ENCODE measurements around the gene PDE9A.

The PDE9A gene

DNA sequence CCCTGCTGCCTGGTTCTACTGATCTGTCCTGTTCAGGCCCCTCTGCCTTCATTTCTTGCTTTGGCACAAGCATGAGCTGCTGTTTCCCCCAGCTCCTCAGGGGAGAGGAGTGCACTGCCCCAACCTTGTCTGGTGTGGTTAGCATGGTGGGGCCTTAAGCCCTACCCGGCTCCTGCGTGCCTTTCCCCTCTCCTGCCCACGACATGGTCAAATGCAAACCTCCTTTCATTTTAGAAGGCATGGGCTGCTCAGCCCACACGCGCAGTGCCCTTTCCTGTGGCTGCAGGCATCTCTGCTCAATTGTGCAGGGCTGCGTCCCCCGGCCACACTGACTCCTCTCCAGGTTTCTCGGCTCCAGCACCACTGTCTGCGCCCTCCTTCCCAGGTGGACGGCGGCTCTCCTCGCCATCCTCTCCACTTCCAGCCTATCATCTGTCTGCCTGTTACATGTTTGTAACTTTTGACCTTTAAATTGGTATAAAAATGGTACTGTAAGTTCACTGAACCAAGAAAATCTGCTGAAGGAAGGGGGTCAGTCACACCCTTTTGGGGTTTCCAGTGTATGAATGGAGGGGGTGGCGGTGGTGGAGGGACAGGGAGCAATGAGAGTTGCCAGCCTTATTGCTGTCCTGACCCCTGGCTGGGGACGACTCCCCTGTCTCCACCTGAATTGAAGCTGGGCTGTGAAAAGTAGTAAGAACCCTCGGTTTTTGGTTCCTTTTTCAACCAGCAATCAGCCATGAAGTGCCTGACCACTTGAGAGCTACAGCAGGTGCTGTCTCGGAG lies 5.1 kb downstream of the PDE9A start:
- DNase-seq, result no peak

DNA sequence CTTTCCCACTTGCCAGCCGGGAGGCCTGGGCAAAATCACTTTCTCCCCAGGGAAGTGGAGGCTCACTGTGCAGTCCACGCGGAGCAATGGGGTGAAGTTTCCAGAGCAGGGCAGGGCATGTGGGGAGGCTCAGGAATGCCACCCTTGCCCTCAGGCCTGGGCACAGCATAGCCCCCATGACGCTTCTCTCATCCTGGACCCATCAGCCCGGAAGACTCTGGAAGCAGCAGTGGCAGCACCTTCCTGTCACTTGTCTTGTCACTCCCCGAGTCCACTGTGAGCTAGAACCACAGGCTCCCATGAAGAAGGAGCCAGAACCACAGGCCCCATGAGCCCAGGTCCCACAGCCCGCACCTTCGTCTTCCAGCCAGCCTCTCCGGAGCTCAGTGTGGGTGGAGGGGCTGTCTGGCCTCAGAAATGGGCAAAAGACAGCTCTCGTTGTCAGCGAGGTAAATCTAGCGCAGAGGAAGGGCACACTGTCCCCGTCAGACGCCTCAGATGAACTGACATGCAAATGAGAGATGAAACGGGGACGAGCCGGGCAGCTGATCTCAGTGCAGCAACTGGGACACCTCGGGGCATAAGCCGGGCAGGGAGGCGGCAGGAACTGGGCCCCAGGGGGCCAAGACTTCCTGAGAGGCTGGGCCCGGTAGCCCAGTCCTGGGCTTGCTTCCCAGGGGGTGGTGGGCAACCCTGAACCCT lies 6.1 kb downstream of the PDE9A start:
- no peak for DNase-seq

DNA sequence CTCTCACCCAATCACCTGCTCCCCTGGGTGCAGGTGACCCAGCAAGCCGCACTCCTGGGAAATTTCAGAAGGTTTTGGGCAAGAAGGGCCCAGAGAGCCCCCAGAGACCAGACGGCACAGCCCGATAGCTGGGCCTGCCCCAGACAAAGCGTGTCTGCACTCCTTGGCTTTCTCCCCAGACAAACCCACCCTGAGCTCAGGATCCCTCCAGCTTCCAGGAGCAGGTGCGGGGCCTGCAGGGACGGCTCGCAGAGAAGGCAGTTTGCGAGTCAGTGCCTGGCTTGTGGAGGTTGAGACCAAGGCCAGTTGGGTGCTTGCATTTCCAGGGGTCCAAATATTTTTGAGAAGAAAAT lies 6.7 kb downstream of the PDE9A start:
- no peak for DNase-seq

DNA sequence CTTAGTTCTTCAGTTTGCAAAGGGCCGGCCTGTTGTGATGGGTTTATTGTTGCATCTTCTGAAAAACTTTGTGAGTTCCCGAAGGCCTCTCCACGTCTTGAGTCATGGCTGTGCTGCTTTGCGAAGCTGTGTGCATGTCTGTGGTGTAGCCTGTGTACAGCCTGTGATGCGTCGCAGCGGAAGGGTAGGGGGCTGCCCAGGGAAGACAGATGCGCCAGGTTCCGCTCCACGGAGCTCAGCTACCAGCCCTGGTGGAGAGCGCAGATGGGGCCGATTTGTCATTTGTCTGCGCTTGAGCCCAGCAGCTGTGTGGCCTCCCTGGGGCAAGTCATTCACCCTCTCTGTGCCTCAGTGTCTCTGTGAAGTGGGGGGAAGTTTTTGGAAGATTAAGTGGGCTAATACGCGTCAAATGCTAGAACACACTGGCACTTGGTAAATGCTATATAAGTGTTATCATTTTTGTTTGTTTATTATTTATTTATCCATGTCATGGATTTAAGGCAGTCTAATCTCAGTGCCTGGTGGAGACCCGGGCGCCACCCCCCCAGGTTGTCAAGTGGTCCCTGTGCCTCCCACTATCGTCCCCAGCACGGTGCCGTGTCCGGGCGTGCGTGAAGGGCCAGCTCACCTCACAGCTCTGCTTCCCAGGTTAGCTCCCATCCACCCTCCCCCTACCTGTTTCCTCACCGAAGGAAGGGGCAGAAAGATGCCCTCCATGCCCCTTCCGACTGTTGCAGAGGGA lies 8.4 kb downstream of the PDE9A start:
- no peak for DNase-seq

DNA sequence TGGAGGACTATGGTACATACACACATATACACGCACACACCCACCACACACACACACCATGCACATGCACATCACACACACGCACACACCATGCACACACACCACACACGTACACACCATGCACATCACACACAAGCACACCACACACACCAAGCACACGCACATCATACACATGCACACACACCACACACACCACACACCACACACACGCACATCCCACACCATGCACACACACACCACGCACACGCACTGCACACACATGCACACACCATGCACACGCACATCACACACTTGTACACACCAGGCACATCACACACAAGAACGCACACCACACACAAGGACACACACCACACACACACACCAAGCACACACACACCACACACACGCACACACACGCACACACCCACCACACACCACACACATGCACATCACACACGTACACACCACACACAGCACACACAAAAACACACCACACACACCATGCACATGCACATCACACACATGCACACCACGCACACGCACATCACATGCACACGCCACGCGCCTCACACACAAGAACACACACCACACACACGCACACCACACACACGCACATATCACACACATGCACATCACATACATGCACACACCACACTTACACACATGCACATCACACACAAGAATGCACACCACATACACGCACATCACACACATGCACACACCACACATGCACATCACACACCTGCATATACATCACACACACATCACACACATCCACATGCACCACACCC lies 9.2 kb downstream of the PDE9A start:
- no peak for DNase-seq

DNA sequence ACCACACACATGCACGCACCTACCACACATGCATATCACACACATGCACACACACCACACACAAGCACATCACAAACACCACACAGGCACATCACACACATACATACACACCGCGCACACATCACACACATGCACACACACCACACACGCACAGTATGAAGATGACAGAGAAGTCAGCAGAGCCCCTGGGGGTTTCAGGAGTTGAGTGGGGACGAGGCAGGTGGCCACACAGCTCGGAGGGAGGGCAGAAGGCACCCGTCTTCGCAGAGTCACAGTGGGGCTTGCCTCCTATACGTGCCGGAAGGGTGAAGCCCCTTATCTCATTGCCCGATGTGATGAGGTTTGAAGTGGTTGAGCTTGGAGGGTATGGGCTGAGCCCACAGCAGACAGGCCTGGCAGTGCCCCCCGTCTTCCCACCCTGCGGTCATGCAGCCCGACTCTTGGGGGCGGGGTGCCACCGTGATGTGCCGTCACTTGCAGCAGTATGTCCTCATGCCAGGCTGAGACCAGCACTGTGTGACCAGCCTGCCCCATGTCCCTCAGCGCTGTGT lies 9.9 kb downstream of the PDE9A start:
- DNase-seq, result no peak

DNA sequence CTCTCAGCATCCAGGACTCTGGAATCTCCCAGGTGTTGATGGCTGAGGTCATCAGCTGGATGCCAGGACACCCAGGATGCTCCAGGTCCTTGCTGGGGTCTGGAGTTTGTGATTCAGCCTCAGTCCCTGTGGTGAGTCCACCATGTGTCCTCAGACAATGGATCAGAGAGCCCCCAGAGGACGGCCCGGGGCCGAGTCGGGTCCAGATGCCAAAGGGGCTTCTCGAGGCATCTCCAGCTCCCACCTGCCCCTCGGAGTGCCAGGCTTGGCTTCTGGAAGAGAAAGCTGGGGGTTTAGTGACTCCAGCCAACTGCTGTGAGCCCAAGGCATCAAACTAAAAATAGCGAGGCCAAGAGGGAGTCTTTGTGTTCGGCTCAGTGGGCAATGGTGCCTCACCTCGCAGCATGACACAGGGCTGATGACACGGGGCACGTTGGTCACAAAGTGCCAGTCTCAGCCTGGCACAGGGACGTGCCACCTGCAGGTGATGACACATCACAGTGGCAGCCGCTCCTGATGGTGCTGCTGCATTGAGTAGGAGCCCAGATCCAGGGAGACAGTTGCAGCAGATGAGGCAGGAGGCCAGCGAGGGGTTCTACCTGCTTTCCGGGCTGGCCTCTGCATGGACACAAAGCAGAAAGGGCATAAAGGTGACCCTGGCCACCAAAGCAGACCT lies 10.6 kb downstream of the PDE9A start:
- DNase-seq, result no peak

DNA sequence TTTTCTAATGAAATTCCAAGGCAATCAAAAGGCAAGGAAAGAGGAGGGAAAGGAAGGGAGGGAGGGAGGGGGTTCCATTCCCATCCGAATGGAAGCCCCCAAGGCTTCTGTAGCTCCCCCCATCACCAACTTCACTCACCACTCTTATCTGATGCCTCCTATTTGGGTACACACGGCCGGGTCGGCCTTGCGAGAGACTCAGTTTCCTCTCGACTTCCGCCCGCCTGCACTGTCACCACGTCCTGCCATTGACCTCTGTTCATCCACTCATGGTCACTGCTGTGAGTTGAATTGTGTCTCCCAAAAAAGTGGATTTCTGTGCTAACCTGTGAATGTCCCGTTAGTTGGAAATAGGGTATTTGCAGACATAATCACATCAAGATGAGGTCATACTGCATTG lies 11.2 kb downstream of the PDE9A start:
- DNase-seq, result no peak

DNA sequence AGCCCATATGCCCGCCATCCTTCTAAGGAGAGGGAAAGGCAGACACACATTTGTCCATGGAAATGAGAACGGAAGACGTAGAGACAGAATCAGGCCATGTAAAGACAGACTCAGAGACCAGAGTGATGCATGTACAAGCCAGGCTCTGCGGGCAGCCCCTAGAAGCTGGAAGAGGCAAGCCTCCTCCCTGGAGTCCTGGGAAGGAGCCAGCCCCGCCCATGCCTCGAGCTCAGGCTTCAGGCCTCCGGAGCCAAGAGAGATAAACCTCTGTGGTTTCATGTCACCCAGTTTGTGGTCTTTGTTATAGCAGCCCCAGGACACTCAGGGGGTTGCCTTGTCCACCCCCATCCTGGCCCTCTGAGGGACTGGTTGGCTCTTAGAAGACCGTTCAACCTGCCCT lies 11.6 kb downstream of the PDE9A start:
- DNase-seq, result no peak

DNA sequence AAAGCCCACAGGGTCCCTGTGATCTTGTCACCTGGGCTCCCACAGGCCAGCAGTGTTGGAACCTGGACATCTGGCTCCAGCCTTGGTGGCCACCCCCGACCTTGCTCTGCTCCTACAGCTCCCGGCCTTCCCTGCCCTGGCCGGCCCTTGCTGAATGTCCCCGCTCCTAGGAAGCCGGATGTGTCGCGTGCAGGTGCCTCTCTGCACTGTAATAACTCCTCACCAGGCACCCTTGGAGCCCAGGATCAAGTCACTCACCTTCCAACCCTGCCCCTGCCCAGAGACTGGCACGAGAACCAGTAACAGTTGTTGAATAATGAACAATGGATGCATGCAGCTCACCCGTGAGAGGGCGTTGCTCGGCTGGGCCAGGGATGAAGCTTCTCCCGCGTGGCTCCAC lies 12.1 kb downstream of the PDE9A start:
- DNase-seq, result no peak

DNA sequence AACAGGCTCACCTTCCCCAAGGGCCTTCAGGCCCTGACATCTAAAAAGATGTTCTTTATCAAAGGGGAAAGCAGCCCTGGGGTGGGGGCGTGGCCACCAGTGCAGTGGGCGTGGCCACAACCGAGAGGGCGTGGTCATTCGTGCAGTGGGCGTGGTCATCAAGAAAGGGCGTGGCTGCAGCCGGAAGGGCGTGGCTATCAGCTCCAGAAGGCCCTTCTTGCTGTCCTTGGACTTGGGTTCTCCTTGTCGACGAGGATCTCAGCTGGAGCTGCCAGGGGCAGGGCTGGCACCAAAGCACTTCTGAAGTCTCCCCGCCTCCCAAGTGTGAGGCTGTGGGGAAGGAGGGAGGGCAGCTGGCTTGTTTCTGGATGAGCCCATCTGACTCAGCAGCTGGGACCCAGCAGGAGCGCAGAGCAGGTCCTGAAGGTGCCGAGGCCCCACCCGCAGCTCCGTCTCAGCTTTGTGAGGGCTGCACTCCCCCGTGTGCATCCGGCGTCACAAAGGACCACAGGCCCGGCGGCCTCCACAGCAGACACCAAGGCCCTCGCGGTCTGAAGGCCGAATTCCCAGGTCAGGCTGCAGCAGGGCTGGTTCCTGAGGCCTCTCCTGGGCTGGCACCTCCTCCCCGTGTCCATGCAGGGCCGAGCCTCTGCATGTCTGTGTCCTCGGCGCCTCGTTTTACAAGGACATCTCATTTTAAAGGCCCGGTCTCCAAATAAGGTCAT lies 12.8 kb downstream of the PDE9A start:
- DNase-seq, result no peak

DNA sequence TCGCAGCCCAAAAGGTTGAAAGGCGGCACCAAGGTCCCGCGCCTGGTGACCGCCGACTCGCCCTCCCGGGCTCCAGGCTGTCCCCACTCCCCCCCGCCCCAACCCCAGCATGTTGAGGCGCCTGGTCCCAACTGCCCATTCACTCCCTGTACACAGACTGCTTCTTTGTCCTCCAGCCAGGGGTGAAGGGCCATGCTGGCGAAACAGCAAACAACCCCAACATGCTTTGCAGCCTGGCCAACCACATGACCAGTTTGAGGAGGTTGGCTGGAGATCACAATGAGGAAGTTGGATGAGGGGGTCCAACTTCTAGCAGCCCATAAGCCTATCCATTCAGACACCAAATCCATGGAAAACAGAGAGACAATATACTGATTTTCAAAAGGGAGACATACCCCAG lies 13.5 kb downstream of the PDE9A start:
- no peak for DNase-seq

DNA sequence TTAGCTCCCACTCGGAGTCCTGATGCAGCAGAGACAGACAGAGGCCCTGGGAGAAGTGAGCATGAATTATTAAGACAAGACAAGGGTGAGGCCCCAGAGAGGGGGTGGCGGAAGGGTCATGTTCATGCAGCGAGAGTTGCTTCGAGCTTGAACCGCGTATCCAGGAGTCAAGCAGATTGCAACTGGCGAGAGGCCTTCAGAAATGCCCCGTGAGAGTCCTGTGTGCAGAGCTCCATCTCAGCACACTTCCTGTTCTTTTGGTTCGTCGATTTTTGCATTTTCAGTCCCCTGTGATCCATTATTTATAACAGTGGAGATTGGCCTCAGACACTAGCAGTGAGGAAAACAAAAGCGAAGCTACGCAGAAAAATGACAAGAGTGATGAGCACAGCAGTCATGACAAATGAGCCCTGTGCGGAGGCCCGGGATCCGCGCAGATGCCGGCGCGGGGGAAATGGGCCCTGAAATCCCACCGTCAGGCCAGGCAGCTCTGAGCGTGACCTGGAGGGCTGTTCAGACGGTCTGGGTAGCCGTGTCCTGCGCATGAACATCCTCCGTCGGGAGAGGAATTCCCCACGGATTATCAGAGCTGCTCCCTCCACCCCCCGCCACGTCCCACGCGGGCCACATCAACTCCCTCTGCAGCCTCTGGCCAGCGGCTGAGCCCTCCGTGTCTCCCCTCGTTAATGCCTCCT lies 15.0 kb downstream of the PDE9A start:
- no peak for DNase-seq

DNA sequence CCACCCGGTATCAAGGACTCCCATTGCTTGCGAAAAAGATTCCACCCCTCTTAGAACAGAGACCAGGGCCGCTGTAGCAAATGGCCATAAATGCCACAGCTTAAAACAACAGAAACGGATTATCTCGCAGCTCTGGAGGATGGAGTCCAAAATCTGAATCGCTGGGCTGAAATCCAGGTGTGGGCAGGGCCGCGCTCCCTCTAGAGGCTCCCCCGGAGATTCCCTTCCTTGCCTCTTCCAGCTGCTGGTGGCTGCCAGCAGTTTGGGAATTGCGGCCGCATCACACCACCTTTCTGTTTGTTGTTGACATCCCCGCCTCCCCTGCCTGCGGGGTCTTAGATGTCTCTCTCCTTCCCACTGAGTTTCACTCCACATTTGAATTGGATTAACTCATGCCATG lies 15.6 kb downstream of the PDE9A start:
- DNase-seq, result no peak

DNA sequence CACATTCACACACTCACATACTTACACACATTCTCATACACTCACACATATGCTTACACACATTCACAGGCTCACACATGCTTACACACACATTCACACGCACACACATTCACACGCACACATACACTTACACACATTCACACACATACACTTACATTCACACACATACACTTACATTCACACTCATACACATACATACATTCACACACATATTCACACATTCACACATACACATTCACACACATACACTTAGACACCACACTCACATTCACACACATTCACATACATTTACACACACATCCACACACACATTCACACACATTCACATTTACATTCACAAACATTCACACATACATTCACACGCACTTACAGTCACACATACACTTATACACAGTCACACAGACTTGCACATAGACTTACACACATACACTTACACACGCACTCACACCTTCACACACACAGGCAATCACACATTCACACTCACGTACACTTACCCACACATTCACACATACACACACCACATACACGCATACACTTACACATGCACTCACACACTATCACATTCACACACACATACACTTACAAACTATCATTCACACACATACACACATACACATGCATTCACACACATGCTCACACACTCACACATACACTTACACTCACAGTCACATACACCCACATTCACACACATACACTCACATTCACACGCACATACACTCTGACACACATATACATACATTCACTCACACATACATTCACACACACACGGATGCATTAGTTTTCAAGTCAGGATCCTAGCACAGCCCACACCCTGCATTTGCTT lies 16.8 kb downstream of the PDE9A start:
- no peak for DNase-seq

DNA sequence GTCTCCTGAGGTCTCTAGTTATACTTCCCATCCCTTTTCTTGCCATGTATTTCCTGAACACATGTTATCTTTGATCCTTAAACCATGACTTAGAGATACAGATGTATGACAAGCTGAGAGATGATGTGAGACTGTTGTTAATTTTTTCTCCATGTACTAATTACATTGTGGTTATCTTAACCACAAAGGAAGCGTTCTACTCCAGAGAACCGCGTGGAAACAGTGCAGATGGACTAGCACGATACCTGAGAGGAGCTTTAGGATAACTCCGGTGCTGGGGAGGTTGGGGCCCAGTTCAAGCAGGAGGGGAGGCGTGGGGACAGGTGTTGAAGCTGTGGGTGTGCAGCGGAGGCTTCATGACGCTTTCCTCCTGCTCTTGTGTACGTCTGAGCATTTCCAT lies 17.5 kb downstream of the PDE9A start:
- DNase-seq, result no peak

DNA sequence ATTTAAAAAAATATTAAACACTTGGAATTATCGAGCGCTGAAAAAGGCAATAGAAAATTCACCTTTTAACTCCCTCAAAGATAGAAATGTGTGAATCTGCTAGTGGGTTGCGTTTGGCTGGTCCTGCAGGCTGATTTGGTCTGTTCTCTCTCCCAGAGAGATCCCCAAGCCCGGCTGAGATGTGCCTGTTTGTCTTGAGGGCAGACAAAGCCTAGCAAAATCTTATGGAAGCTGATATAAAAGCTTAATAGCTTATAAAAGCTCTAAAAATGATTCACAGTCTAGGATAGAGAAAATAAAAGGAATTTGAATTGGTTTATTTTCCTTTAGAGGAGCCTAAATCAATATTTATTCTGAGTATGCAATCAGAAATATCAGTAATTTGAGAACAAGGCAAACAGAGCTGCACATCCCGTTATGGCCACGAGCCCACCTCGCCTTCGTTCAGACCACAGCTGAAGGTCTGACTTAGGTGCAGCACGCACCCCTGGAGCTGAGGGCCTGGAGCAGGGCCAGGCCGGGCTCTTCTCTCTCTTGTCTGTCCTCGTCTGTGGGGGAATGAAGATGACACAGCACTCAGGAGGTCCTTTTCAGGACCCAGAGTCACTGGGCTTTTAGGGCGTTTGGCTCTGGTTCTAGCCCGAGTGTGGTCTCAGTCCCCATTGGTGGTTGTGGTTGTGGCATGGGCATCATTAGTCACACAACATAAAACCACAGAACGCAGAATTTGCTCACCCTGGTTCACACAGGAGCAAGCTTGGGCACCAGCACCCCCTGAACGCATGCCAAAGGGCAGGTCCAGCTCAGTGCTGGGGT lies 18.6 kb downstream of the PDE9A start:
- no peak for DNase-seq

DNA sequence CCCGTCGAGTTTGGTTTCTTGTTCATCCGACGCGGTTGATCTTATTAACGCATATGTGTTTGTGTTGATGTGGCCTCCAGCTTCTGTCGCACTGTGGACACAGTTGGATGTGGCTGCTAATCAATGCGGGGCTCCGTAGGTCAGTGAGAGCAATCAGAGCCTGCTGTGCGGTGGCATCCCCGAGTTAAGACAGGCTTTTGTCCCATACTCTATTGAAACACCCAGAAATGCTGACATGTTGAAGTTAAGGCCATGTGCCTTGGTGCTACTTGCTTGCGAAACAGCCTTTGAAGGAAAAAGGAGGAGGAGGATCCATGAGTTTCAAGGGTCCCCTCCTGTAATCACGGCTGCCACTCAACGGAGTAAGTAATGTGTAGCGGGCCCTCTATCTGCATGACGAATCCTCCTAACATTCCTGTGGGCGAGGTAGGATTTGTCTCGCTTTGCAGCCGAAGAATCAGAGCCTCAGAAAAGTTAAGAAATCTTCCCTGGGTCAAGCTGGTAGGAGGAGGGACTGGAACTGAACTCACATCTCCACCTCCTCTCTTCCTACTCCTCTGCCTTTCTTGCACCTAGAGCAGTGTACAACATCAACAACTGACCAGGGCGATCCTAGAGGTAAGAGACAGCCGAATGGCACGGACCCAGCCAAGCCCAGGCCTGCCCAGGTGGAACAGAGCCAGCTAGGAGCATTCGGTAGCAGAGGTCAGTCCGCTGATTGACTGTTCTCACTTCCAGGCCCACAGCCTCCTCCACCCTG lies 19.5 kb downstream of the PDE9A start:
- DNase-seq, result no peak

Data from activated CD8-positive, alpha-beta memory T cell treated with anti-CD3 and anti-CD28 coated beads, Interleukin-2, amount 50 U/mL, for 4 hours (primary cell).